Hepatocyte (in vitro differentiated cells): ENCODE data around the gene F13A1. TPM values are rescaled to one million over a fixed set of nuclear protein-coding genes. Genes with fewer than 3 reads are reported as not detected.

Source experiments
- DNase-seq: peaks from one replicate; pipeline ENCODE4 v3.0.0-alpha.2; 2016; ENCODE audit warnings: low spot score
- H2AFZ ChIP-seq: fragments of 200-600 bp; sonication (generic); 2 replicates; pipeline ENCODE4 v1.6.0; 2016; ENCODE audit warnings: antibody characterized with exemption, mild to moderate bottlenecking
- H3K27ac ChIP-seq: fragments of 200-600 bp; sonication (generic); 2 replicates; pipeline ENCODE4 v1.5.1; 2016; ENCODE audit warnings: mild to moderate bottlenecking
- H3K27me3 ChIP-seq: fragments of 200-600 bp; sonication (generic); 2 replicates; pipeline ENCODE4 v1.6.1; 2016
- H3K36me3 ChIP-seq: fragments of 200-600 bp; sonication (generic); replicated peaks from 2 replicates; pipeline ENCODE4 v1.5.1; 2016; ENCODE audit warnings: low read depth; ENCODE audit not compliant: insufficient read depth
- H3K4me1 ChIP-seq: fragments of 200-600 bp; sonication (generic); 2 replicates; pipeline ENCODE4 v1.5.1; 2016; ENCODE audit warnings: mild to moderate bottlenecking, moderate library complexity; ENCODE audit not compliant: insufficient read depth
- H3K4me2 ChIP-seq: fragments of 200-600 bp; sonication (generic); 2 replicates; pipeline ENCODE4 v1.6.0; 2016
- H3K4me3 ChIP-seq: fragments of 200-600 bp; sonication (generic); 2 replicates; pipeline ENCODE4 v1.5.1; 2016; ENCODE audit warnings: mild to moderate bottlenecking
- H3K79me2 ChIP-seq: fragments of 200-600 bp; sonication (generic); 2 replicates; pipeline ENCODE4 v1.6.0; 2017; ENCODE audit warnings: mild to moderate bottlenecking
- H3K9me2 ChIP-seq: fragments of 200-600 bp; sonication (generic); replicated peaks from 2 replicates; pipeline ENCODE4 v1.6.0; 2017; ENCODE audit warnings: mild to moderate bottlenecking; ENCODE audit not compliant: insufficient read depth
- H3K9me3 ChIP-seq: fragments of 200-600 bp; sonication (generic); 2 replicates; pipeline ENCODE4 v1.5.1; 2016; ENCODE audit warnings: low read depth, mild to moderate bottlenecking
- H4K20me1 ChIP-seq: fragments of 200-600 bp; sonication (generic); 2 replicates; pipeline ENCODE4 v1.6.0; 2016; ENCODE audit warnings: mild to moderate bottlenecking; ENCODE audit not compliant: insufficient read depth, poor library complexity, severe bottlenecking
- EZH2 ChIP-seq: fragments of 200-600 bp; sonication (generic); IDR thresholded peaks from 2 replicates; pipeline ENCODE4 v1.6.1; 2016; ENCODE audit warnings: antibody characterized with exemption, mild to moderate bottlenecking, borderline replicate concordance
- EZH2phosphoT487 ChIP-seq: fragments of 200-600 bp; sonication (generic); IDR thresholded peaks from one replicate; pipeline ENCODE4 v1.6.1; 2018; ENCODE audit warnings: antibody characterized with exemption, mild to moderate bottlenecking, low read depth, moderate library complexity; ENCODE audit not compliant: unreplicated experiment, severe bottlenecking
- WGBS: methylation state at CpG from one replicate; pipeline ENCODE4 v1.1.6; 2016; ENCODE audit warnings: low lambda C conversion rate; ENCODE audit errors: missing lambda C conversion rate; 5-methylcytosine and 5-hydroxymethylcytosine counted together
- polyA plus RNA-seq: library from polyadenylated mRNA; unstranded; fragments of >200 nt; fragmentation: Nextera tagmentation; extraction: Ambion mirVana; gene quantifications from 2 replicates; pipeline ENCODE4 v1.2.1, GENCODE V29; 2016
- total RNA-seq: library from RNA; depleted of rRNA; stranded (reverse); fragments of >200 nt; gene quantifications from 2 replicates; pipeline ENCODE4 v1.2.3, GENCODE V29; 2014
- TF ChIP-seq, protein P1 (sequence below): fragments of 200-600 bp; sonication (generic); IDR thresholded peaks from 2 replicates; pipeline ENCODE4 v1.5.1; 2016; ENCODE audit warnings: antibody characterized with exemption, mild to moderate bottlenecking; ENCODE audit not compliant: poor library complexity

The F13A1 gene
- total and polyA plus RNA-seq, 2 experiments from 2014 or later: 3.7 to 8.5 TPM

DNA sequence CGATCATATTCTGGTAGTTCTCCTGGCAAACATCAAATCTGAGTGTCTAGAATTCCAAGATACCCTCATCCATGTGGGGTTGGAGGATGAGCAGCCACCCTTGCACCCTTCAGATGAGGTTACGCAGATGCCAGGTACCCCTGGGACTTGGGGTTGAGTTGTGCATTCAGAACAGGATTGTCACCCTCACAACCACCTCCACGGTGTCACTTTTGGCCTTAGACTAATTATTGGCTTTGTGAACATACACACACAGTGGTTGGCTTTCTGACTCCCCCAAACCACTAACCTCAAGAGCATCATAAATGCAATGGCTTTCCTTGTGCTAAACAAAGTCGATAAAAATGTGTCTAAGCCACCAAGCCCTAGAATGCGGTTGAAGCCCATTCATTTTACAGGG lies 2.9 kb upstream of the F13A1 start:
- no peak for DNase-seq
- TF ChIP-seq, protein P1, sequence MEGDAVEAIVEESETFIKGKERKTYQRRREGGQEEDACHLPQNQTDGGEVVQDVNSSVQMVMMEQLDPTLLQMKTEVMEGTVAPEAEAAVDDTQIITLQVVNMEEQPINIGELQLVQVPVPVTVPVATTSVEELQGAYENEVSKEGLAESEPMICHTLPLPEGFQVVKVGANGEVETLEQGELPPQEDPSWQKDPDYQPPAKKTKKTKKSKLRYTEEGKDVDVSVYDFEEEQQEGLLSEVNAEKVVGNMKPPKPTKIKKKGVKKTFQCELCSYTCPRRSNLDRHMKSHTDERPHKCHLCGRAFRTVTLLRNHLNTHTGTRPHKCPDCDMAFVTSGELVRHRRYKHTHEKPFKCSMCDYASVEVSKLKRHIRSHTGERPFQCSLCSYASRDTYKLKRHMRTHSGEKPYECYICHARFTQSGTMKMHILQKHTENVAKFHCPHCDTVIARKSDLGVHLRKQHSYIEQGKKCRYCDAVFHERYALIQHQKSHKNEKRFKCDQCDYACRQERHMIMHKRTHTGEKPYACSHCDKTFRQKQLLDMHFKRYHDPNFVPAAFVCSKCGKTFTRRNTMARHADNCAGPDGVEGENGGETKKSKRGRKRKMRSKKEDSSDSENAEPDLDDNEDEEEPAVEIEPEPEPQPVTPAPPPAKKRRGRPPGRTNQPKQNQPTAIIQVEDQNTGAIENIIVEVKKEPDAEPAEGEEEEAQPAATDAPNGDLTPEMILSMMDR: no peak
- TF ChIP-seq EZH2 (no peak), EZH2phosphoT487 (no peak)
- H3K9me3 ChIP-seq: no peaks in the 10 kb centered on the region
- H2AFZ ChIP-seq: no peak overlapping the region
- no peaks in the 10 kb centered on the region for H3K36me3 ChIP-seq
- no peaks in the 10 kb centered on the region for H3K79me2 ChIP-seq
- no peaks in the 10 kb centered on the region for H3K9me2 ChIP-seq
- no peak overlapping the region for H3K4me3 ChIP-seq
- no peak overlapping the region for H3K27ac ChIP-seq
- peaks cover 55% of the 10 kb centered on the region for H3K27me3 ChIP-seq
- H4K20me1 ChIP-seq: no peaks in the 10 kb centered on the region
- H3K4me2 ChIP-seq: no peak overlapping the region
- WGBS: 94% methylated on average over 5 of the region's 5 CpGs
- no peaks in the 10 kb centered on the region for H3K4me1 ChIP-seq

- H3K9me2 ChIP-seq: no peaks in the 10 kb centered on the region
- H3K9me3 ChIP-seq: no peaks in the 10 kb centered on the region
- no peak overlapping the region for H3K27ac ChIP-seq
- DNase-seq: no peak
- no peaks in the 10 kb centered on the region for H3K79me2 ChIP-seq
- H4K20me1 ChIP-seq: no peaks in the 10 kb centered on the region
- TF ChIP-seq, protein P1: no peak
- TF ChIP-seq EZH2phosphoT487 (no peak), EZH2 (no peak)
- H3K4me1 ChIP-seq: no peaks in the 10 kb centered on the region
- H2AFZ ChIP-seq: no peak overlapping the region
- no peak overlapping the region for H3K4me2 ChIP-seq
- 16% methylated on average over 4 of the region's 4 CpGs for WGBS
- H3K36me3 ChIP-seq: no peaks in the 10 kb centered on the region
- H3K27me3 ChIP-seq: peaks cover 75% of the 10 kb centered on the region
- H3K4me3 ChIP-seq: no peak overlapping the region
Measured at GRCh38 chr6:6320901-6321300, 439 bp upstream of the F13A1 start.

- H3K27ac ChIP-seq: no peak overlapping the region
- no peak for TF ChIP-seq EZH2
- no peak for TF ChIP-seq EZH2phosphoT487
- TF ChIP-seq, protein P1: no peak
- H3K79me2 ChIP-seq: no peaks in the 10 kb centered on the region
- 48% methylated on average over 10 of the region's 10 CpGs for WGBS
- H3K4me3 ChIP-seq: no peak overlapping the region
- H4K20me1 ChIP-seq: no peaks in the 10 kb centered on the region
- H3K36me3 ChIP-seq: no peaks in the 10 kb centered on the region
- H2AFZ ChIP-seq: no peak overlapping the region
- H3K4me2 ChIP-seq: no peak overlapping the region
- H3K9me2 ChIP-seq: no peaks in the 10 kb centered on the region
- H3K27me3 ChIP-seq: peaks cover 66% of the 10 kb centered on the region
- no peak for DNase-seq
- no peaks in the 10 kb centered on the region for H3K9me3 ChIP-seq
- H3K4me1 ChIP-seq: no peaks in the 10 kb centered on the region
Measured at GRCh38 chr6:6317825-6318733, 2.4 kb downstream of the F13A1 start.
